Vagina (tissue), 2 donors: ENCODE measurements around the gene CORIN.

Experiments used
- POLR2A ChIP-seq, 2 donors: fragments of 450-650 bp; IDR thresholded peaks; one replicate each; pipeline ENCODE4 v1.6.1; 2017; ENCODE audit warnings: antibody characterized with exemption in 2 of 2, mild to moderate bottlenecking in 2 of 2, moderate library complexity in 2 of 2
- POLR2AphosphoS5 ChIP-seq, 2 donors: sonication (generic); formaldehyde crosslinking; IDR thresholded peaks; one replicate each; pipeline ENCODE4 v1.9.0; 2017; ENCODE audit warnings: antibody characterized with exemption in 2 of 2, mild to moderate bottlenecking in 2 of 2, low read depth in 1 of 2; ENCODE audit not compliant: insufficient read depth in 1 of 2
- TF ChIP-seq, protein P1 (sequence below), 3 experiments: fragments of 450-650 bp in 2 of 3; fragments of 200-600 bp in 1 of 3; sonication (generic) in 1 of 3; IDR thresholded peaks; one replicate each; pipeline ENCODE4 v1.5.1; 2017 to 2019; ENCODE audit warnings: antibody characterized with exemption in 3 of 3, mild to moderate bottlenecking in 2 of 3, moderate library complexity in 2 of 3

DNA sequence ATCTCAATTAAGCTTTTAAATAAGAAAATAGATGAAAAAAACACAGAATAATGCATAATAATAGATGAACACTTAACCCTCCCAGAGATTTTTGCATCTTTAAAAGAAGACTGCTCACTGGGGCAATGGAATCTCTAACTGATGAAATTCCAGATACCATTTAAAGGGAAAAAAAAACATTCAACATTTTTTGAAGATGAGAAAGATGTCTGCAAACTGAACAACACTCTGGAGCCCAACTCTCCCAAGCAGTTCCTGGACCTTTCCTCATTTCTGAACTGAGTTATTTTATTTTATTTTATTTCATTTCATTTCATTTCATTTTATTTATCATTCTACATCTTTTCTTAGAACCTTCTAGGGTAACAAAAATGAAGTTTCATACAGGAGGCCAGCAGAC is 90.7 kb downstream of the CORIN start:
- TF ChIP-seq, protein P1, sequence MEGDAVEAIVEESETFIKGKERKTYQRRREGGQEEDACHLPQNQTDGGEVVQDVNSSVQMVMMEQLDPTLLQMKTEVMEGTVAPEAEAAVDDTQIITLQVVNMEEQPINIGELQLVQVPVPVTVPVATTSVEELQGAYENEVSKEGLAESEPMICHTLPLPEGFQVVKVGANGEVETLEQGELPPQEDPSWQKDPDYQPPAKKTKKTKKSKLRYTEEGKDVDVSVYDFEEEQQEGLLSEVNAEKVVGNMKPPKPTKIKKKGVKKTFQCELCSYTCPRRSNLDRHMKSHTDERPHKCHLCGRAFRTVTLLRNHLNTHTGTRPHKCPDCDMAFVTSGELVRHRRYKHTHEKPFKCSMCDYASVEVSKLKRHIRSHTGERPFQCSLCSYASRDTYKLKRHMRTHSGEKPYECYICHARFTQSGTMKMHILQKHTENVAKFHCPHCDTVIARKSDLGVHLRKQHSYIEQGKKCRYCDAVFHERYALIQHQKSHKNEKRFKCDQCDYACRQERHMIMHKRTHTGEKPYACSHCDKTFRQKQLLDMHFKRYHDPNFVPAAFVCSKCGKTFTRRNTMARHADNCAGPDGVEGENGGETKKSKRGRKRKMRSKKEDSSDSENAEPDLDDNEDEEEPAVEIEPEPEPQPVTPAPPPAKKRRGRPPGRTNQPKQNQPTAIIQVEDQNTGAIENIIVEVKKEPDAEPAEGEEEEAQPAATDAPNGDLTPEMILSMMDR (IDR thresholded peaks at IDR 0.05): no peak
- no peak for TF ChIP-seq POLR2A (IDR thresholded peaks at IDR 0.05)
- TF ChIP-seq POLR2AphosphoS5 (IDR thresholded peaks at IDR 0.05; ENCODE audit: insufficient read depth in 1 of 2, low read depth in 1 of 2): no peak
